ENCODE measurements around the gene ENOPH1.

ENOPH1 gene

GRCh38 chr4:82500435-82501153, 70.2 kb downstream of the ENOPH1 start:
- no peak for TF ChIP-seq GABPA (IDR thresholded peaks at IDR 0.05; ENCODE audit: low read depth)
- TF ChIP-seq SPI1 (IDR thresholded peaks at IDR 0.05; ENCODE audit: borderline replicate concordance, low read depth) = no peak
- TF ChIP-seq CTCF (IDR thresholded peaks at IDR 0.05; ENCODE audit: insufficient read depth, low read length) = no peak
- TF ChIP-seq POLR2AphosphoS5 (IDR thresholded peaks at IDR 0.05; ENCODE audit: low read depth) = no peak
- Histone ChIP-seq H3K27ac (replicated peaks) (no peak overlapping the region), H3K4me3 (replicated peaks; ENCODE audit: insufficient read depth, low read length) (no peak overlapping the region), H3K27me3 (ENCODE audit: insufficient read depth, poor library complexity, severe bottlenecking) (no peaks in the 10 kb centered on the region)
- no peak for DNase-seq (ENCODE audit: low read depth in 1 of 2, low spot score in 1 of 2)

- H3K27ac ChIP-seq (replicated peaks) = no peak overlapping the region
These were observed 70.7 kb downstream of the ENOPH1 start for GRCh38 chr4:82501154-82501442.

GRCh38 chr4:82508011-82508410, 77.6 kb downstream of the ENOPH1 start:
- H3K27ac ChIP-seq (replicated peaks) = no peak overlapping the region
- DNase-seq (ENCODE audit: low read depth in 1 of 2, low spot score in 1 of 2) = no peak

More at GRCh38 chr4:82501154-82501442, 70.7 kb downstream of the ENOPH1 start:
- no peak for DNase-seq (ENCODE audit: low read depth in 1 of 2, low spot score in 1 of 2)
- no peak for TF ChIP-seq SPI1 (IDR thresholded peaks at IDR 0.05; ENCODE audit: borderline replicate concordance, low read depth)
- TF ChIP-seq GABPA (IDR thresholded peaks at IDR 0.05; ENCODE audit: low read depth) = no peak
- no peak for TF ChIP-seq POLR2AphosphoS5 (IDR thresholded peaks at IDR 0.05; ENCODE audit: low read depth)
- TF ChIP-seq REST (IDR thresholded peaks at IDR 0.05; ENCODE audit: insufficient replicate concordance, low read depth) = no peak
- Histone ChIP-seq H3K4me3 (replicated peaks; ENCODE audit: insufficient read depth, low read length) (no peak overlapping the region), H3K27me3 (ENCODE audit: insufficient read depth, poor library complexity, severe bottlenecking) (no peaks in the 10 kb centered on the region)

More at GRCh38 chr4:82508011-82508410, 77.6 kb downstream of the ENOPH1 start:
- TF ChIP-seq REST (IDR thresholded peaks at IDR 0.05; ENCODE audit: insufficient replicate concordance, low read depth) = no peak
- no peak for TF ChIP-seq SPI1 (IDR thresholded peaks at IDR 0.05; ENCODE audit: borderline replicate concordance, low read depth)
- TF ChIP-seq GABPA (IDR thresholded peaks at IDR 0.05; ENCODE audit: low read depth) = no peak
- no peak for TF ChIP-seq POLR2AphosphoS5 (IDR thresholded peaks at IDR 0.05; ENCODE audit: low read depth)
- no peak for TF ChIP-seq CTCF (IDR thresholded peaks at IDR 0.05; ENCODE audit: insufficient read depth, low read length)
- Histone ChIP-seq H3K27me3 (ENCODE audit: insufficient read depth, poor library complexity, severe bottlenecking) (no peaks in the 10 kb centered on the region), H3K4me3 (replicated peaks; ENCODE audit: insufficient read depth, low read length) (no peak overlapping the region)

Data from HL-60 (cell line).